Naive thymus-derived CD4-positive, alpha-beta T cell (primary cell): ENCODE results near the gene TMEM150A. TPM values are rescaled to one million over a fixed set of nuclear protein-coding genes. Genes with fewer than 3 reads are reported as not detected.
A peak's percentile ranks its signal among the peaks of the same experiment; 100 is the strongest.

ENCODE experiments used
- ATAC-seq: fragments of 150-1000 bp; cut with Tn5 transposase; 2 replicates; pipeline ENCODE4 v1.10.0; 2021; ENCODE audit warnings: mild to moderate bottlenecking, moderate library complexity
- CTCF ChIA-PET: fragments of 350-600 bp; sonication (Branson Sonifier 250); formaldehyde crosslinking; loops from one replicate; lab custom pipeline; 2021; ENCODE audit warnings: antibody characterized with exemption; lab: Charles Lee
- POLR2A ChIA-PET: fragments of 350-600 bp; sonication (Branson Sonifier 250); formaldehyde crosslinking; loops from one replicate; lab custom pipeline; 2021; ENCODE audit warnings: antibody characterized with exemption, inconsistent platforms; lab: Charles Lee
- DNase-seq, 9 donors: peaks; one replicate each; pipeline versions ENCODE4 v3.0.0 to v3.0.0-alpha.2; 2020 to 2022; ENCODE audit warnings: mixed read lengths in 1 of 9
- H3K27ac ChIP-seq: one replicate; pipeline ENCODE4 v1.7.0; 2013; ENCODE audit warnings: mild to moderate bottlenecking, low read depth, low read length, moderate library complexity
- H3K27me3 ChIP-seq, 2 donors: one replicate each; pipeline ENCODE4 v1.7.0; 2013; ENCODE audit warnings: low read length in 2 of 2, mild to moderate bottlenecking in 2 of 2, moderate library complexity in 2 of 2; ENCODE audit not compliant: control insufficient read depth in 2 of 2, insufficient read depth in 2 of 2
- H3K36me3 ChIP-seq, 3 experiments: 1 replicate in 2 of 3; 2 replicates in 1 of 3; pipeline ENCODE4 v1.7.0; 2013; ENCODE audit warnings: low read length in 3 of 3, mild to moderate bottlenecking in 3 of 3, moderate library complexity in 1 of 3; ENCODE audit not compliant: insufficient read depth in 3 of 3, control insufficient read depth in 2 of 3
- H3K4me1 ChIP-seq, 2 donors: one replicate each; pipeline ENCODE4 v1.7.0; 2013; ENCODE audit warnings: low read length in 2 of 2, mild to moderate bottlenecking in 2 of 2, moderate library complexity in 1 of 2; ENCODE audit not compliant: control insufficient read depth in 2 of 2, insufficient read depth in 2 of 2
- H3K4me3 ChIP-seq: 2 replicates; pipeline ENCODE4 v1.7.0; 2013; ENCODE audit warnings: mild to moderate bottlenecking, low read length
- H3K9me3 ChIP-seq, 3 experiments: 1 replicate in 2 of 3; 2 replicates in 1 of 3; pipeline ENCODE4 v1.7.0; 2013; ENCODE audit warnings: low read length in 3 of 3; ENCODE audit not compliant: control insufficient read depth in 2 of 3
- H3K27ac Mint-ChIP-seq, 9 donors: one replicate each; pipeline ENCODE4 v1.8.0; 2020 to 2022; ENCODE audit warnings: mixed read lengths in 9 of 9, mild to moderate bottlenecking in 8 of 9, moderate library complexity in 5 of 9, inconsistent platforms in 2 of 9
- H3K27me3 Mint-ChIP-seq, 5 donors: one replicate each; pipeline ENCODE4 v1.8.0; 2021 to 2022; ENCODE audit warnings: mixed read lengths in 5 of 5, mild to moderate bottlenecking in 1 of 5
- H3K36me3 Mint-ChIP-seq, 5 donors: one replicate each; pipeline ENCODE4 v1.8.0; 2020 to 2022; ENCODE audit warnings: mixed read lengths in 5 of 5, mild to moderate bottlenecking in 3 of 5, inconsistent platforms in 1 of 5
- H3K4me1 Mint-ChIP-seq, 7 donors: one replicate each; pipeline ENCODE4 v1.8.0; 2020 to 2022; ENCODE audit warnings: mixed read lengths in 7 of 7, mild to moderate bottlenecking in 3 of 7, inconsistent platforms in 1 of 7
- H3K4me3 Mint-ChIP-seq, 10 donors: one replicate each; pipeline ENCODE4 v1.8.0; 2020 to 2022; ENCODE audit warnings: mild to moderate bottlenecking in 10 of 10, mixed read lengths in 10 of 10, moderate library complexity in 6 of 10, inconsistent platforms in 2 of 10
- H3K9me3 Mint-ChIP-seq, 11 donors: one replicate each; pipeline ENCODE4 v1.8.0; 2020 to 2022; ENCODE audit warnings: mixed read lengths in 11 of 11, mild to moderate bottlenecking in 4 of 11, inconsistent platforms in 1 of 11, moderate library complexity in 1 of 11
- intact Hi-C, 2 donors: fragments of 100-400 bp; cut with micrococcal nuclease; formaldehyde crosslinking; loops; one replicate each; pipeline ENCODE4 v1.15.1; 2023
- polyA plus RNA-seq, 2 donors: library from polyadenylated mRNA; unstranded; fragments of 300-500 nt; fragmentation: Illumina TruSeq; gene quantifications; one replicate each; pipeline ENCODE4 v1.2.3, GENCODE V29; 2021
- total RNA-seq, 6 experiments: library from RNA in 5 of 6; stranded (reverse) in 5 of 6; gene quantifications; 1 replicate in 5 of 6; 2 replicates in 1 of 6; pipeline ENCODE4 v1.2.3 and lab custom pipeline; 2021 to 2026

Gene TMEM150A
- total and polyA plus RNA-seq, 7 experiments from 2014 or later = 5.1 to 17.8 (median 11.2) TPM

GRCh38 chr2:85611217-85611704, 8.8 kb upstream of the TMEM150A start:
- H3K27me3 ChIP-seq = no peaks in the 10 kb centered on the region
- Mint-ChIP-seq H3K9me3 (no peaks in the 10 kb centered on the region), H3K4me1 (peaks cover 15 to 52% (median 44%) of the 10 kb centered on the region in 7 donors), H3K36me3 (peaks cover 0 to 17% (median 4%) of the 10 kb centered on the region in 5 donors), H3K27ac (peak overlapping the region; percentile 86 to 99 (median 96)), H3K4me3 (peak overlapping the region; percentile 96 to 100 (median 98)), H3K27me3 (no peaks in the 10 kb centered on the region)
- ChIA-PET CTCF (interaction anchor here (0.6 to 0.8 kb wide), 2 partner anchors 16 to 30 kb away, joined by 3 to 5 read pairs; partner anchors contain the start of gene RNF181), POLR2A (interaction anchor here (0.6 to 4.3 kb wide), 17 partner anchors 8 to 830 kb away, joined by 3 to 30 read pairs (median 6); partner anchors contain the start of genes KDM3A, MAT2A, RNF181 and SH2D6)
- H3K4me1 ChIP-seq = peaks cover 9 to 13% of the 10 kb centered on the region in 2 donors
- H3K36me3 ChIP-seq = peaks cover 0 to 40% (median 5%) of the 10 kb centered on the region in 3 experiments
- intact Hi-C loops = loop anchor here (1.0 to 10.0 kb wide), 5 partner anchors 9 to 834 kb away; partner anchors contain the start of genes IMMT (in 1 of the 2), KDM3A (in 1 of the 2), MRPL35 (in 1 of the 2) and POLR1A (in 1 of the 2)
- peak overlapping the region; percentile 65 for H3K4me3 ChIP-seq
- peak overlapping the region; percentile 81 for H3K27ac ChIP-seq
- ATAC-seq = peak; percentile 9
- DNase-seq = no peak
- no peaks in the 10 kb centered on the region for H3K9me3 ChIP-seq

- peak overlapping the region in 6 of 9 donors; percentile 8 to 83 (median 42) for H3K27ac Mint-ChIP-seq
Measured at GRCh38 chr2:85607268-85608215, 5.0 kb upstream of the TMEM150A start.

GRCh38 chr2:85606116-85606455, 3.6 kb upstream of the TMEM150A start:
- peak overlapping the region in 4 of 9 donors; percentile 7 to 54 (median 34) for H3K27ac Mint-ChIP-seq
- POLR2A ChIA-PET = interaction anchor here (0.6 to 4.2 kb wide), 4 partner anchors 11 to 202 kb away, joined by 3 to 35 read pairs (median 6); partner anchors contain the start of genes GGCX, RNF181 and VAMP8
- H3K4me3 Mint-ChIP-seq = peak overlapping the region in 2 of 10 donors; percentile 8 to 38

More at GRCh38 chr2:85607268-85608215, 5.0 kb upstream of the TMEM150A start:
- intact Hi-C loops = no loop called here
- ChIA-PET POLR2A (interaction anchor here (0.7 kb wide), 1 partner anchor 188 kb away, joined by 3 read pairs; no protein-coding TSS in a partner anchor), CTCF (no interaction called here)
- no peak overlapping the region for H3K4me3 ChIP-seq
- Mint-ChIP-seq H3K4me1 (peaks cover 27 to 78% (median 57%) of the 10 kb centered on the region in 7 donors), H3K4me3 (peak overlapping the region in 2 of 10 donors; percentile 10 to 34), H3K36me3 (peaks cover 0 to 19% (median 4%) of the 10 kb centered on the region in 5 donors), H3K9me3 (no peaks in the 10 kb centered on the region), H3K27me3 (peaks cover 0 to 2% (median 0%) of the 10 kb centered on the region in 5 donors)
- H3K4me1 ChIP-seq = peaks cover 14 to 17% of the 10 kb centered on the region in 2 donors
- no peaks in the 10 kb centered on the region for H3K9me3 ChIP-seq
- peaks cover 0 to 41% (median 5%) of the 10 kb centered on the region in 3 experiments for H3K36me3 ChIP-seq
- H3K27ac ChIP-seq = no peak overlapping the region
- ATAC-seq = no peak
- DNase-seq = no peak
- H3K27me3 ChIP-seq = no peaks in the 10 kb centered on the region

GRCh38 chr2:85605406-85606115, 3.1 kb upstream of the TMEM150A start:
- Histone ChIP-seq H3K36me3 (peaks cover 0 to 35% (median 5%) of the 10 kb centered on the region in 3 experiments), H3K27ac (no peak overlapping the region), H3K9me3 (no peaks in the 10 kb centered on the region), H3K4me3 (no peak overlapping the region), H3K4me1 (peaks cover 7 to 14% of the 10 kb centered on the region in 2 donors), H3K27me3 (no peaks in the 10 kb centered on the region)
- peak overlapping the region in 4 of 9 donors; percentile 7 to 54 (median 24) for H3K27ac Mint-ChIP-seq
- no peak for DNase-seq
- intact Hi-C loops = no loop called here
- CTCF ChIA-PET = interaction anchor here (1.0 to 1.4 kb wide), 3 partner anchors 11 to 34 kb away, joined by 3 read pairs; partner anchors contain the start of gene USP39
- no peak for ATAC-seq
- no peaks in the 10 kb centered on the region for H3K9me3 Mint-ChIP-seq
- POLR2A ChIA-PET = interaction anchor here (1.0 to 4.2 kb wide), 7 partner anchors 10 to 45 kb away, joined by 3 to 35 read pairs (median 5); partner anchors contain the start of genes GGCX, RNF181, USP39 and VAMP5
- peak overlapping the region in 3 of 10 donors; percentile 8 to 94 (median 38) for H3K4me3 Mint-ChIP-seq
- peaks cover 0 to 2% (median 0%) of the 10 kb centered on the region in 5 donors for H3K27me3 Mint-ChIP-seq
- peaks cover 0 to 19% (median 4%) of the 10 kb centered on the region in 5 donors for H3K36me3 Mint-ChIP-seq
- H3K4me1 Mint-ChIP-seq = peaks cover 26 to 72% (median 62%) of the 10 kb centered on the region in 7 donors

More at GRCh38 chr2:85606116-85606455, 3.6 kb upstream of the TMEM150A start:
- no peak for ATAC-seq
- Histone ChIP-seq H3K4me1 (peaks cover 10 to 17% of the 10 kb centered on the region in 2 donors), H3K36me3 (peaks cover 0 to 35% (median 5%) of the 10 kb centered on the region in 3 experiments), H3K4me3 (no peak overlapping the region), H3K27ac (no peak overlapping the region), H3K27me3 (no peaks in the 10 kb centered on the region), H3K9me3 (no peaks in the 10 kb centered on the region)
- DNase-seq = no peak
- Mint-ChIP-seq H3K4me1 (peaks cover 27 to 72% (median 62%) of the 10 kb centered on the region in 7 donors), H3K27me3 (peaks cover 0 to 2% (median 0%) of the 10 kb centered on the region in 5 donors), H3K9me3 (no peaks in the 10 kb centered on the region), H3K36me3 (peaks cover 0 to 19% (median 4%) of the 10 kb centered on the region in 5 donors)
- intact Hi-C loops = no loop called here
- CTCF ChIA-PET = interaction anchor here (1.1 kb wide), 1 partner anchor 10 kb away, joined by 3 read pairs; the partner anchor contains the start of gene USP39

- H3K4me3 Mint-ChIP-seq = peak overlapping the region in 6 of 10 donors; percentile 9 to 94 (median 29)
- intact Hi-C loops = loop anchor here in 1 of 2 donors (5.0 kb wide), 1 partner anchor 838 kb away; the partner anchor contains the start of gene KDM3A
- H3K36me3 Mint-ChIP-seq = peaks cover 0 to 15% (median 4%) of the 10 kb centered on the region in 5 donors
- ChIA-PET CTCF (interaction anchor here (1.0 to 1.4 kb wide), 3 partner anchors 33 to 48 kb away, joined by 3 read pairs; no protein-coding TSS in a partner anchor), POLR2A (interaction anchor here (0.6 to 4.2 kb wide), 9 partner anchors 8 to 501 kb away, joined by 3 to 35 read pairs (median 4); partner anchors contain the start of genes C2orf68, POLR1A, PTCD3 and RNF181)
- peaks cover 0 to 35% (median 5%) of the 10 kb centered on the region in 3 experiments for H3K36me3 ChIP-seq
- peak overlapping the region in 6 of 9 donors; percentile 7 to 70 (median 43) for H3K27ac Mint-ChIP-seq
- H3K4me1 Mint-ChIP-seq = peaks cover 20 to 63% (median 55%) of the 10 kb centered on the region in 7 donors
- peak overlapping the region; percentile 31 for H3K27ac ChIP-seq
- DNase-seq (no peak), ATAC-seq (no peak)
- peaks cover 7 to 9% of the 10 kb centered on the region in 2 donors for H3K4me1 ChIP-seq
- H3K9me3 Mint-ChIP-seq = no peaks in the 10 kb centered on the region
- no peaks in the 10 kb centered on the region for H3K27me3 ChIP-seq
- H3K9me3 ChIP-seq = no peaks in the 10 kb centered on the region
- H3K27me3 Mint-ChIP-seq = peaks cover 0 to 2% (median 0%) of the 10 kb centered on the region in 5 donors
- no peak overlapping the region for H3K4me3 ChIP-seq
Measured at GRCh38 chr2:85604568-85605339, 2.3 kb upstream of the TMEM150A start.
